Hepatocyte (in vitro differentiated cells): Measurements from ENCODE around the gene RAPGEF5.

Experiments
- CTCF ChIP-seq: fragments of 200-600 bp; sonication (generic); IDR thresholded peaks from 2 replicates; pipeline ENCODE4 v1.5.1; 2016; ENCODE audit warnings: antibody characterized with exemption, mild to moderate bottlenecking; ENCODE audit not compliant: poor library complexity
- EZH2 ChIP-seq: fragments of 200-600 bp; sonication (generic); IDR thresholded peaks from 2 replicates; pipeline ENCODE4 v1.6.1; 2016; ENCODE audit warnings: antibody characterized with exemption, mild to moderate bottlenecking, borderline replicate concordance

DNA sequence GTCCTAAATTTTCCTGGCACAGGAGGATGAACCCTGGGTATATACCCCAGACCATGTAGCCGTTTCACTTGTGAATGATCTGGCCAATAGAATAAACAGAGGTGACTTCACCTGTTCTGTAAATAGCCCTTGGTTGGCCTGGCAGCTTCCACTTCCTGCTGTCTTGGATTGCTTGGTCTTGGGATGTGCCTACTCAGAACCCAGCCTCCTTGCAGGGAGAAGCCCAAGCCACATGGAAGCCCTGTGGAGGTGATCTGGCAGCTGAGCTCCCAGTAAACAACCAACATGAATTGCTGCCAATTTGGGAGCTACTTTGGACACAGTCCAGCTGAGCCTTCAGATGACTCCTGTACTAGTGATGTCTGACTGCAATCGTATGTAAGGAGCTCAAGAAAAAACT lies 4.8 kb upstream of the RAPGEF5 start:
- TF ChIP-seq EZH2, result no peak
- no peak for TF ChIP-seq CTCF
